ENCODE results near the gene COL6A1.

The COL6A1 gene

GRCh38 chr21:45937721-45938452, 43.7 kb upstream of the COL6A1 start:
- no peak overlapping the region for H3K4me3 ChIP-seq (ENCODE audit: insufficient read length, low read depth)
- H3K27me3 ChIP-seq (ENCODE audit: insufficient read depth, insufficient read length), result peaks cover 16% of the 10 kb centered on the region
- TF ChIP-seq YY1 (IDR thresholded peaks at IDR 0.05; ENCODE audit: insufficient read depth, insufficient read length) (no peak), SUZ12 (IDR thresholded peaks at IDR 0.05; ENCODE audit: extremely low read depth, insufficient read depth, insufficient read length) (no peak), ZNF274 (IDR thresholded peaks at IDR 0.05; ENCODE audit: low read depth, low read length) (no peak)
- H3K9ac ChIP-seq (ENCODE audit: insufficient read length, low read depth), result no peak overlapping the region
- no peaks in the 10 kb centered on the region for H3K36me3 ChIP-seq (ENCODE audit: insufficient read depth, insufficient read length, low read length)
- no peaks in the 10 kb centered on the region for H3K4me1 ChIP-seq (ENCODE audit: insufficient read depth, insufficient read length)
- peaks cover 66% of the 10 kb centered on the region for H3K9me3 ChIP-seq (ENCODE audit: insufficient read depth, low read length)
- no peak for DNase-seq (ENCODE audit: low read depth, low spot score)

- no peak for DNase-seq (ENCODE audit: low read depth, low spot score)
- H3K9ac ChIP-seq (ENCODE audit: insufficient read length, low read depth), result no peak overlapping the region
- no peaks in the 10 kb centered on the region for H3K36me3 ChIP-seq (ENCODE audit: insufficient read depth, insufficient read length, low read length)
- H3K4me3 ChIP-seq (ENCODE audit: insufficient read length, low read depth), result no peak overlapping the region
- H3K27me3 ChIP-seq (ENCODE audit: insufficient read depth, insufficient read length), result peaks cover 16% of the 10 kb centered on the region
- no peak for TF ChIP-seq YY1 (IDR thresholded peaks at IDR 0.05; ENCODE audit: insufficient read depth, insufficient read length)
- no peak for TF ChIP-seq ZNF274 (IDR thresholded peaks at IDR 0.05; ENCODE audit: low read depth, low read length)
- no peak for TF ChIP-seq SUZ12 (IDR thresholded peaks at IDR 0.05; ENCODE audit: extremely low read depth, insufficient read depth, insufficient read length)
- H3K9me3 ChIP-seq (ENCODE audit: insufficient read depth, low read length), result peaks cover 61% of the 10 kb centered on the region
- no peaks in the 10 kb centered on the region for H3K4me1 ChIP-seq (ENCODE audit: insufficient read depth, insufficient read length)
Observed at GRCh38 chr21:45938453-45938755, 43.2 kb upstream of the COL6A1 start.

GRCh38 chr21:45938811-45939520, 42.6 kb upstream of the COL6A1 start:
- Histone ChIP-seq H3K4me1 (ENCODE audit: insufficient read depth, insufficient read length) (no peaks in the 10 kb centered on the region), H3K9me3 (ENCODE audit: insufficient read depth, low read length) (peaks cover 55% of the 10 kb centered on the region), H3K27me3 (ENCODE audit: insufficient read depth, insufficient read length) (peaks cover 16% of the 10 kb centered on the region), H3K36me3 (ENCODE audit: insufficient read depth, insufficient read length, low read length) (no peaks in the 10 kb centered on the region), H3K9ac (ENCODE audit: insufficient read length, low read depth) (no peak overlapping the region), H3K4me3 (ENCODE audit: insufficient read length, low read depth) (no peak overlapping the region)
- DNase-seq (ENCODE audit: low read depth, low spot score), result no peak
- no peak for TF ChIP-seq YY1 (IDR thresholded peaks at IDR 0.05; ENCODE audit: insufficient read depth, insufficient read length)
- TF ChIP-seq SUZ12 (IDR thresholded peaks at IDR 0.05; ENCODE audit: extremely low read depth, insufficient read depth, insufficient read length), result no peak
- no peak for TF ChIP-seq ZNF274 (IDR thresholded peaks at IDR 0.05; ENCODE audit: low read depth, low read length)

- TF ChIP-seq SUZ12 (IDR thresholded peaks at IDR 0.05; ENCODE audit: extremely low read depth, insufficient read depth, insufficient read length) (no peak), YY1 (IDR thresholded peaks at IDR 0.05; ENCODE audit: insufficient read depth, insufficient read length) (no peak), ZNF274 (IDR thresholded peaks at IDR 0.05; ENCODE audit: low read depth, low read length) (no peak)
- DNase-seq (ENCODE audit: low read depth, low spot score), result no peak
- Histone ChIP-seq H3K4me3 (ENCODE audit: insufficient read length, low read depth) (no peak overlapping the region), H3K36me3 (ENCODE audit: insufficient read depth, insufficient read length, low read length) (no peaks in the 10 kb centered on the region), H3K4me1 (ENCODE audit: insufficient read depth, insufficient read length) (no peaks in the 10 kb centered on the region), H3K27me3 (ENCODE audit: insufficient read depth, insufficient read length) (peaks cover 16% of the 10 kb centered on the region), H3K9me3 (ENCODE audit: insufficient read depth, low read length) (peaks cover 49% of the 10 kb centered on the region), H3K9ac (ENCODE audit: insufficient read length, low read depth) (no peak overlapping the region)
Observed at GRCh38 chr21:45939521-45940045, 42.0 kb upstream of the COL6A1 start.

GRCh38 chr21:45940091-45940490, 41.5 kb upstream of the COL6A1 start:
- Histone ChIP-seq H3K36me3 (ENCODE audit: insufficient read depth, insufficient read length, low read length) (no peaks in the 10 kb centered on the region), H3K4me1 (ENCODE audit: insufficient read depth, insufficient read length) (no peaks in the 10 kb centered on the region), H3K9ac (ENCODE audit: insufficient read length, low read depth) (no peak overlapping the region), H3K4me3 (ENCODE audit: insufficient read length, low read depth) (no peak overlapping the region), H3K9me3 (ENCODE audit: insufficient read depth, low read length) (peaks cover 44% of the 10 kb centered on the region), H3K27me3 (ENCODE audit: insufficient read depth, insufficient read length) (peaks cover 16% of the 10 kb centered on the region)
- TF ChIP-seq YY1 (IDR thresholded peaks at IDR 0.05; ENCODE audit: insufficient read depth, insufficient read length), result no peak
- TF ChIP-seq SUZ12 (IDR thresholded peaks at IDR 0.05; ENCODE audit: extremely low read depth, insufficient read depth, insufficient read length), result no peak
- TF ChIP-seq ZNF274 (IDR thresholded peaks at IDR 0.05; ENCODE audit: low read depth, low read length), result no peak
- no peak for DNase-seq (ENCODE audit: low read depth, low spot score)

GRCh38 chr21:45940621-45941337, 40.8 kb upstream of the COL6A1 start:
- Histone ChIP-seq H3K4me3 (ENCODE audit: insufficient read length, low read depth) (no peak overlapping the region), H3K9ac (ENCODE audit: insufficient read length, low read depth) (no peak overlapping the region), H3K4me1 (ENCODE audit: insufficient read depth, insufficient read length) (no peaks in the 10 kb centered on the region), H3K27me3 (ENCODE audit: insufficient read depth, insufficient read length) (peaks cover 16% of the 10 kb centered on the region), H3K36me3 (ENCODE audit: insufficient read depth, insufficient read length, low read length) (no peaks in the 10 kb centered on the region), H3K9me3 (ENCODE audit: insufficient read depth, low read length) (peaks cover 37% of the 10 kb centered on the region)
- no peak for DNase-seq (ENCODE audit: low read depth, low spot score)
- TF ChIP-seq YY1 (IDR thresholded peaks at IDR 0.05; ENCODE audit: insufficient read depth, insufficient read length) (no peak), ZNF274 (IDR thresholded peaks at IDR 0.05; ENCODE audit: low read depth, low read length) (no peak), SUZ12 (IDR thresholded peaks at IDR 0.05; ENCODE audit: extremely low read depth, insufficient read depth, insufficient read length) (no peak)

- TF ChIP-seq SUZ12 (IDR thresholded peaks at IDR 0.05; ENCODE audit: extremely low read depth, insufficient read depth, insufficient read length) (no peak), ZNF274 (IDR thresholded peaks at IDR 0.05; ENCODE audit: low read depth, low read length) (no peak), YY1 (IDR thresholded peaks at IDR 0.05; ENCODE audit: insufficient read depth, insufficient read length) (no peak)
- Histone ChIP-seq H3K36me3 (ENCODE audit: insufficient read depth, insufficient read length, low read length) (no peaks in the 10 kb centered on the region), H3K27me3 (ENCODE audit: insufficient read depth, insufficient read length) (peaks cover 16% of the 10 kb centered on the region), H3K9me3 (ENCODE audit: insufficient read depth, low read length) (peaks cover 32% of the 10 kb centered on the region), H3K4me1 (ENCODE audit: insufficient read depth, insufficient read length) (no peaks in the 10 kb centered on the region), H3K9ac (ENCODE audit: insufficient read length, low read depth) (no peak overlapping the region), H3K4me3 (ENCODE audit: insufficient read length, low read depth) (no peak overlapping the region)
- DNase-seq (ENCODE audit: low read depth, low spot score), result no peak
Observed at GRCh38 chr21:45941338-45941710, 40.2 kb upstream of the COL6A1 start.
